GM21423 (cell line): Measurements from ENCODE around the gene C15orf39.
"Not testable (repeated sequence)": the region's sequence is repeated elsewhere in the genome, so short reads cannot be mapped to it uniquely, and the experiment has no call there.

Source experiments
- ATAC-seq: cut with Tn5 transposase; IDR thresholded peaks from one replicate; pipeline ENCODE4 v1.9.1; 2021; ENCODE audit warnings: mild to moderate bottlenecking, moderate library complexity; ENCODE audit not compliant: unreplicated experiment

Gene C15orf39

DNA sequence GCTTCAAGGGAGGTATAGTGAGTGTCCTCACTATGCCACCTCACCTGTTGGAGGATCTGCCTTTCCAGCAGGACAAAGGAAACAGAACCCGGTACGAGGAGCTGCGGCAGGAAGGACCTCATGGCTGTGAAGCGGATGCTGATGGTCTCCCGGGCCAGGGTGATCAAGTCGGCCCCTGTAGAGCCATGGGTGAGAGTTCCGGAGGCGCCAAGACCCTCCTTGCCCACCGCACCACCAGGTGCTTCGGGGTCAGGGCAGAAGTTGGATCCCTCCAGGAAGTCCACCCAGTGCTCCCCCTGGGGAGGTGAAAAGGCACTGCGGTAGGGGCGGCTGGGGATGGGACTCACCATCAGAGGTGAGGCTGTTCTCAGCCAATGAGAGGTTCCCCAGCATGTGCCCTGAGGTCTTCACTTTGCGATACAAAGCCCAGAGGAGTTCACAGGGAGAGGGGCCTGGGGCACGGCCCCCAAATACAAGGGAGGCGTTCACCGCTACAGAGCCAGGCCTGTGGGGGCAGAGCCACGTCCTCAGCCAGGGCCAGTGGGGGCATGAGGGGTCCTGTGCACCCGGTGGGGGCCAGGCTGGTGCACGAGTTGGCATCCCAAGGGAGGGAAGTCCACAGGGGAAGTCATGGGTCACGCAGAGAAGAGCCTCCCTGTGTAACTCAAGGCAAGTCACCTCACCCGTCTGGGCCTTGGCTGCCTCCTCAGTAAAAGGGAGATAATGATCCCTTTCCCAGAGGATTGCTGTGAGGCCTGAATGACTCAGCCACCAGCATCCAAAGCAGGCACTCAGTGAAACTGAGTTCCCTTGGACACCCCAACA lies 27.7 kb downstream of the C15orf39 start:
- no peak for ATAC-seq

DNA sequence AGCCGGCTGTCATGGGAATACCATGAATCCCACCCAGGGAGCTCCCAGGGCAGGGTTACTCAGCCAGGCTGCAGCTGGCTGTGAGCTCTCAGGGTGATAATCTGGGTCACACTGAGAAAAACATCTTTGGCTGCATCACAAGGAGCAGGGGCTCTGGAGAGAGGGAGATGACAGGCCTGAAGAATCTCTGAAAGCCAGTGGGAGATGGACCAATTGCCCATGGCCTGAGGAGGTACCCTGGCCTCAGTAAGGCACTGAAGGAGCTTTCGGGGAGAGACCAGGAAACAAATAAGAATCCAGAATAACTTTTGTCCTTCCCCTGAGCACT lies 28.3 kb downstream of the C15orf39 start:
- ATAC-seq: no peak

DNA sequence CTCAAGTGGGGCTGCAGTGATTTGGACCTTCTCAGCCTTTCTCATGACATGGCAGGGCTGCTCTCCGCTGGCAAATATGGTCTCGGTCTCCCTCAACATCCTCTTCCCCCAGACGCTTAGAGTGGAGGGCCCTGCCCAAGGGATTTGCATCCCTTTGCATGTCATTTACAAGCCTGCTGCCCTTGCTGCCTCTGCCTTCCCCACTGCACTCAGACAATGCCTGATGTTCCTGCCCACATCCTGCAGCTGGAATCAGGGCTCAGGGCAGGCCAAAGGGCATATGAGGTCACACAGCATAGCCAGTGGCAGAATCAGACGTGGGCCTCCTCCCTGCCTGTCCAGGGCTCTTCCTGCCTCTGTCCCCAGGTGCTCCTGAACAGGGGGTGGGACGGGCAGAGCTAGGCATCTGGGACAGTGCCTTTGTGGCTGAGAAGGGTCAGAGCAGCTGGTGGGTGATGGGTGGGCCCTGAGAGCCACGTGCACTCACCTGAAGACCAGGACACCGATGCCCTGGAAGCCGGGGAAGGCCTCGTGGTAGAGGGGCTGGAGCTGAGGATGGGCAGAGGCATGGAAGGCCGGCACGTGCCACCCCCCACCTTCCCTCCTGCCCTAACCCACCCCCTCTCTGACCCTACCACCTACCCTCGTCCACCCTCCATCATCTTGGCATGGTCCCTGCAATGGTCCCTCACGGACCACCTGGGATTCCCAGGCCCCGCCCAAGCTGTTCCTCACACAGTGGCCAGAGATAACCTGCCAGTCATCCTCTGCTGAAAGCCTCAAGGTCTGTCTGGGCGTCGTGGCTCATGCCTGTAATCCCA lies 29.1 kb downstream of the C15orf39 start:
- ATAC-seq: no peak

DNA sequence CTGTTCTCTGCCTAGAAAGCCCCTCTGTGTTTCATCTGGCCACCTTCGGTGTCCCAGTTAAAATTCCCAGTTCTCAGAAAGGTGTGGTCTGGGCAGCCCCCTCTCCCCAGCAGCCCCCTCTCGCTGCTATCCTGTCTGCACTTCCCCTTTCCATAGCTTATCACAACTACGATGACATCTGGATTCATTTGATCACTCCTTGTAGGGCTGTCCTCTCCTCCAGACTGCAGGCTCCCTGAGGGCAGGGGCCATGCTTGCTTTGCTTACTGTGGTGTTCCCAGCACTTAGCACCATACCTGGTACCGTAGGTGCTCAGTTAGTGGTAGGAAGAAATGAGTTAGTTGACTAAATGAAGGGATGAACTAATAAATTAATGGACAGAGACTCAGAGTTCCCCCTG lies 30.2 kb downstream of the C15orf39 start:
- no peak for ATAC-seq

DNA sequence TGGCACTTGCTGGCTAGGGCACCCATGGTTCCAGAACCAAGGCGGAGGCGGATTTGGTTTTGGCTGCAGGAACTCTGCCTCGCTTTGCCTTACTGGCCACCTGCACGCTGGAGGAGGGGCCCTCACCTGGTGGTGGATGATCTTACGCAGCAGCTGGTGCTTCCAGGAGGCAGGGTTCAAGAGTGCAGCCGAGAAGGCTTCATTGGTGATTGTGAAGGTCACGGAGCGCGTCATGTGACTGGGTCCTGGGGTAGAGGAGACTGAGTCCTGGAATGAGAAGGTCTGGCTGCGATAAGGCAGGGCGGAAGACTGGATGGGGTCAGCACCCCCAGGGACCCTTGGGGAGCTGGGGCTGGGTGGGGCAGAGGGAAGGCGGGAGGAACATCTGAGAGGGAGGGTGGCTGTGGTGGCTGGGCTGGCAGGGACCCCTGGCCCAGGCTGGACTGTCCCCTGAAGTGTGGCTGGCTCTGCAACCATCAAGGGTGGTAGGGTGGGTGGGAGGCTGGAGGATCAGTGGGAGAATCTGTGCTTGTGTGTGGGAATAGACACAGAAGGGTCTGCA lies 30.7 kb downstream of the C15orf39 start:
- ATAC-seq: no peak

DNA sequence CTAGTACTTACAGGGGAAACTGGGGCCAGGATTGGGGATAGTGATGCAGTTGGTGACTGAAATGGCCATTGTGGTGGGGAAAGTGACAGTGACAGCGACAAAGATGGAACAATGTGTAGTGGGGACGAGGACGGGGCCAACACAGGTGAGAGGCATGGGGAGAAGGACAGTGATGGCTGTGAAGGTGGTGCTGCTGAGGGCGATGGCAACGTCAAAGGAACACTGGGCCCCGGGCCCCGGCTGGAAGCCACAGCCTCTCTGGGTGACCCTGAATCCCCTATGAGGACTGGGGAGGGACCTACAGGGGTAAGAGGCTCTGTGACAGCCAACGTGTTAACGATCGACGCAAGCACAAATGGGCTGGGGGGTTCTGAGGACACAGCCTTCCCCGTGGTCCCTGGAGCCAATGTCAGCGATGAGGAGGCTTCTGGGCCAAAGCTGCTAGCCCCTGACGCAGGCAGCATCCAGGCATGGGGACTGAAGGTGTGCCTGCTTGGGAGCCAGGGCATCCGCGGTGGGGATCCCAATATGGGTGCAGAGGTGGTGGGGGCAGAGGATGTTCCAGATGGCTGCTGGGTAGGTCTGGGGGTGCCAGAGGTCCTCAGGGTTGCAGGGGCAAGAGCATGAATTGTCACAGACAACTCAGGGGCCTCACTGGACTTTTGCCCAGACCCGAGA lies 31.3 kb downstream of the C15orf39 start:
- ATAC-seq: no peak

DNA sequence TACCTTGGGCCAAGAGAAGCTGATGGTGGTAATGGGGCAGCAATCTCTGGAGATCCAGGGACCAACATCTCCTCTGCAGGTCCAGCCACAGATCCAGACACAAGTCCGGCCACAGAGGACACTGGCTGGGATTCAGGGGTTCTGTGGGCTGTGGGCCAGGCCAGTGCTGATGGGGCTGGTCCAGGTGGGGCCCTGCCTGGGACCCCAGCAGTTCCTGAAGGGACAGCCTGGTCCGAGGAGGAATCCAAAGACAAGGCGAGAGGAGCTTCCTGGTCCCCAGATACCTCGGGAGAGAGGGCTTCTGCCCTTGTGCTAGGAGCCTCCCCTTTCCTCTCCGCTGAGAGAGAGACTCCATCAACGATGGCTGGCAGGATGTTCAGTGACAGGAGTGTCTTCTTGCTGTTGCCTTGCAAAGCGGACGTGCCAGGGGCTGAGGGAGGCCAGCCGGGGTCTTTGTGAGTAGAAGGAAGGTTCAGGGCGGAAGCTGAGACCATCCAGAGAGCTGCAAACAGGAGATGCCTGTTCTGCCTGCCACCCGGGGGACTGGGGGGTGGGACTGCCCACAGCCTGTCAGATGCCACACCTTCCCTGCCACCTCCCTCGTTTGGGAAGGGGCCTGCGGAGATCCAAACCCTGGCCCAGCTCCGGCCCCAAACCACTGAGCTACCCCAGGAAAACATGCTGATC lies 32.0 kb downstream of the C15orf39 start:
- no peak for ATAC-seq

DNA sequence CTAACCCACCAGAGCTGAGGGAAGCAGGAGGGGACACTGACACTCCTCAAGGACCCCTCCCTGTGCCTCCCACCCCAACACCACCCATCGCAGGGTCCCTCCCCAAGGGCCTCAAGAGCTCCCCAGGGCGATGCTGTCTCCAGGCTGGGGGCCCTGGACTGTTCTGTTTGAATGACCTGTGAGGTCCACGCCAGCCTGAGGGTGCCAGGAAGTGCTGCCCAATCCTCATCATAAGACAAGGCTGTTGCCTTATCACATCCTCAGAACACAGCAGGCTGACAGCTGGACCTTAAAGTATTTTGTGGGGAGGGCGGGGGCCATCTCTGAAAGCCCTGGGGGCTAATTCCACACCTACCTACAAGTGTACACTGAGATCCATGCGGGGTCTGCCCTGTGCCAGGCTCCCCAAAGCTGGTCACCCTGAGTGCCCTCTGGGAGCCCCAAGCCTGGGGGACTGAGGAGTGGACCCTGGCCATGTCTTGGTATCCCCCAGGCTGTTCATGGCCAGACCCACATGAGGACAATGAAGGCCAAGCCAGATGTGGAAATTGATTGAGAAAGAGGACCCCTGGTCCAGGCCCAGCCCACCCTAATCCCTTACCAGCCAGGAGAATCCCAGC lies 32.6 kb downstream of the C15orf39 start:
- ATAC-seq: no peak

DNA sequence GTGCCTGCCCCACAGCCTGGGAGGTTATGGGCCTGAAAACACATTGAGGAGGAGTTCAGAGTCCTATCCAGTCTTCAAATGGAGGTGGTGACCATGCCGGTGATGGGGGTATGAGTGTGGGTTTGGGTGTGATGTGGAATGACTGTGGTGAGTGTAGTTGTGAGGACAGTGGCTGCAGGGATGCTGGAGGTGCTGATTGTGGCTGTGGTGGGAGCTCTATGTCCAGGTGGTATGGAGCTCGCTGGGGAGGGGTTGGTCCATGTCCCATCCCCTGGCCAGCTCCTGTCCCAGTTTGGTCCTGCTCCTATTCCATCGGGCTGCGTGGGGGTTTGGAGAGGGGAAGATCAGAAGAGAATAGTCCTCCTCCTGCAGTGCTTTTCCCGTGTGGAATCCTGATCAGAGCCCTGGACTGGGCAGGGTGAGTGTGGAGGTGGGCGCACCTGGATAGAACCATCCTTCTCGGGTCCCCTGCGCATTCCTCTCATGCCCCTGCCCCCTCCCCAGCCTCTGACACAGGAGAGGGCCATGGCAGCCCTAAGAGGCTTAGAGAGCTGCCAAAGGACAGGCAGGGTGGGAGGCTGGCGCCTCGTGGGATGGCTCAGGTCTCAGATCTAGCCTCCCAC lies 33.5 kb downstream of the C15orf39 start:
- ATAC-seq: no peak

DNA sequence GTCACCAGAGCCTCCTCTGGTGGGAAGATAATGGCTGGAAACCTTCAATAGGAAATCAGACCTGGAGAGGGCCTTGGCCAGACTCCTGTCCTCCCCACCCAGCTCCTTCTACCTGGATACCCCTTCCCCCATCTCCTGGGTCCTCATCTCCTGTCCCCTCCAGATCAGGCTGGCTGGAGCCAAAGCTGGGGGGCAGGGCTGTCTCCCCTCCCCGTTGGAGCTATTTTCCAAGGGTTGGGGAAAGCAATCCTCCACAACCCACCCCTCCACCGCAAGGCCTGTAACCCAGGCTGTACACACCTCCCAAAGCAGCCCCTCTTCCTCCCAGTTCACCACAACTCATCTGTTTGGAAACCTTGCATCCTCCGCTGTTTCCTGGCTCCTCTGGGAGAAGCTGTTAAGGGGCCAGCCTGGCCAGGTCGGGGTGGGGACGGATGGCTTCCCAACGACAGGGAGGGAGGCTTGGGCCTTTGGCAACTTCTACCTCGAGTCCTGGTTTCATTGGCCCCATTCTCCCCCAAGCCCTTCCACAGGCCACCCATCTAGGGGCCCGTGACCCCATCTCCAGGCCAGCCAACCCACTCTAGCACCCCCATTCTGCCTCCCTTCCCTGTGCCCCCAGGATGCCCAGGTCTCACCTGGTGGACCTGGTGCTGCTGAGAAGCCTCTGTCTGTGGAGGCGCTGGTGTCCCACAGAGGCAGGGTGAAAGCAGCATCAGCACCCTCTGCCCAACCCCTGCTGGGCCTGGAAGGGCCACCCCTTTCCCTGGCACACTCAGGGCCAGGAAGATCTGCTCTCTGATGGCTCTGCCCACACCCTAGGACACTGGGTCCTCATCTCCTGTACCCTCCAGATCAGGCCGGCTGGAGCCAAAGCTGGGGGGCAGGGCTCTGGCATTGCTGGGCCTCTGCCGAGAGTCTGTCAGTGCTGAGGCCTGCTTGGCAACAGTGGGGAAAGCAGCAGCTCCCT lies 34.4 kb downstream of the C15orf39 start:
- no peak for ATAC-seq

DNA sequence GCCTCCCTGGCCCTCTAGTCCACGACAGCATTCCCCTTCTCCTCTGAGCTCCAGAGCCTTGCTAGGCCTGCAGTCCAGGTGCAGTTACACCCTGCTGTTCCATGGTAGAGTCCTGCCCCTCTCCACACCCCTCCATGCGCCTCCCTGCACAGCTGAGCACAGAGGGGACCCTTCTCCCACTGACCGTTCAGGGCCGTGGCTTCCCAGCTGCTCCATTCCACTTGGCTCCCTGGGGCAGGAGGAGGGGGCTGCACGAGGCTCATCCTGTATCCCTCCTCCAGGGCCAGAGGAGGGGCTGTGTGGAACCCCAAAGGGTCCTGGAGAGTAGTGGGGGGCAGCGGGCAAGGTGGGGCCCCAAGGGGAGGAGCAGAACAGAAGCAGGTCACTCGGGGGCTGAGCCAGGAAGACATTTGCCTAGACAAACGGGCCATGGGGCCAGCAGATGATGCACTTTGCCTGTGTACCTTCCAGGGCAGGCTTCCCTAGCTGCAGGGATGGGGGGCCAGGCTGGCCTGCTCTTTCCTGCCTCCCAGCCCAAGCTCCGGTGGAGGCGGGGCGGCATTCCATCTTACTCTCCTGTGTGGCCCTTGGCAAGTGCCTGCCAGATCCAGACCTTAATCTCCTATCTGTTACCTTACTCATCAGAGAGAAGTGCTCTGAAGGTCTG lies 35.8 kb downstream of the C15orf39 start:
- ATAC-seq: no peak

DNA sequence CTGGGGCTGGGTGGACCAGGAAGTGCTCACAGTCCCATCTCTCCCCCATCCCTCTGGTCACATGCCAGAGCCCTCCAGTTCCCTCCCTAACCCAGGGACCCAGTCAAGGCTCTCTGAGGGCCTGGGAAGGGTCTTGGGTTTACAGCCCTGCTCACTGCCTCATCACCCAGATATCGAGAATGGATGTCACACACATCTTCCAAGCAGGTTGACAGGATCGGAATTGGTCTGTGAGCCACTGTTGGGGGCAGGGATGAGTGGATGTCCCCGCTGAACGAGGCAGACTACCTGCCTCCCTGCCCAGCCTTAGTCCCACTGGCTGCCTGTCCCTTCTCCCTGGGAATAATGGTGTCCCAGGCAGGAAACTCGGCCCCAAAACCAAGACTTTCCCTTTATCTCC lies 36.5 kb downstream of the C15orf39 start:
- ATAC-seq: no peak

DNA sequence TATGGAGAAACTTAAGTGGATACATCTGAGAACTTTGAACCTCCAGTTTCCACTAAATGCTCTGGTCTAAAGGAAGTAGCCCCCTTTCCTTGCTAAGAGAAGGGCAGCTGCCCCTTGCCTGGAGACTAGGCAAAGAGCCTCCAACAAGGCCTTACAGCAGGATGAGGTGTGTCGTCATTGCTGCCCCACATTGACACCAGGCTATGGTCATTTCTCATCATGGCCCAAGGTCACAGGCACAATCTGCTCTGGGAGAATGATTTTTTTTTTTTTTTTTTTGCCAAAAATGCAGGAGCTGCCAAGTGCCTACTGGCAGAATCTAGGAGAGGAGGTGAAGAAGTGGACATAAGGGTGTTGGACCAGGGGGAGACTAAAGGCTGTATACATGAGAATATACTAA lies 44.1 kb downstream of the C15orf39 start:
- not testable (repeated sequence) for ATAC-seq

DNA sequence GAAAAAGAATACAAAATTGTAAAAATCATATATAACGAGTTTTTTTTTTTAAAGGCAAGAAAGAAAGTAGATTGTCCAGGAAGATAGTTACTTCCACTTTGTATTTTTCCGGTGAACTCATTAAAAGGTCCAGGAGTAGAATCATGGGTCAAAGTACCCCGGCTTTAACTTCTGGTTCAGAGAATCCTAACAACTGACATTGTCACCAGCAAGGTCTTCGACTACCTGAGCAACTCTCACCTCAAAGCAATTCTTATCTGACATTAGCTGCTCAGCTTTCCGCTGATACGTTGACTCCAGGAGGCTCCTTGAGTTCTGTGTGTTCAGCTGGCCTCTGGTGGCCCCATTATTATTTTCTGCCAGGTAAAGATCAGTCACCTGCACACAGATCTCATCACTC lies 47.3 kb downstream of the C15orf39 start:
- not testable (repeated sequence) for ATAC-seq

DNA sequence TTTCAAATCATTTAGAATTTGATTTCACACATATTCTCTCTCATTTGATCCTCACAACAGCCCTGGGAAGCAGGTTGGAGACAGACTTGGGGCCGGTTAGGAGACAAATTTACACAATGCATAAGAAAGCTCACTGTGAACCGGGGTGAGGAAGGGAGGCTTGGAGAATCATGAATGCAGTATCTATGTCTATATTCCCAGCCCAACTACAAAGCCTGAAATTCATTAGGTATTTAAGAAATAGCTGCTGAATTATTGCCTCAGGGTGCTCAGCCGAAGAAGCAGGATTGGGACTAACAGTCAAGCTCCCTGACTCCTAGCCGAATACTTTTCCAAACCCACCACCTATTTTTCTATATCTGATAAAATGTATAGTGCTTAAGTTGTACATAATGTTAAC lies 48.0 kb downstream of the C15orf39 start:
- ATAC-seq: no peak

DNA sequence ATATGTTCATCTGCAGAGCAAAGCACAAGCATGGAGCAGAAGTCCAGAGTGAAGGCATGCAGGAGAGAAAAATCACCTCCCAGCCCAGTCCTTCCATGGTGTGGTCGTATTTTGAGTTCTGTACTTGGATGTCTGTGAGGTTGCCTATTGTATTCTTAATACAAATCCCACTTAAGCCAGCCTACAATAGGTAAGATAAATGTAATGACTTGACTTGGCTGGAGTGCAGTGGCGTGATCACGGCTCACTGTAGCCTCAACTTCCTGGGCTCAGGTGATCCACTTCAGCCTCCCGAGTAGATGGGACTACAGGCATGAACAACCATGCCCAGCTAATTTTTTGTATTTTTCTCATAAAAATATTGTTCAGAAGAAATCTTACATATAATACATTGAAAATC lies 49.7 kb downstream of the C15orf39 start:
- not testable (repeated sequence) for ATAC-seq

DNA sequence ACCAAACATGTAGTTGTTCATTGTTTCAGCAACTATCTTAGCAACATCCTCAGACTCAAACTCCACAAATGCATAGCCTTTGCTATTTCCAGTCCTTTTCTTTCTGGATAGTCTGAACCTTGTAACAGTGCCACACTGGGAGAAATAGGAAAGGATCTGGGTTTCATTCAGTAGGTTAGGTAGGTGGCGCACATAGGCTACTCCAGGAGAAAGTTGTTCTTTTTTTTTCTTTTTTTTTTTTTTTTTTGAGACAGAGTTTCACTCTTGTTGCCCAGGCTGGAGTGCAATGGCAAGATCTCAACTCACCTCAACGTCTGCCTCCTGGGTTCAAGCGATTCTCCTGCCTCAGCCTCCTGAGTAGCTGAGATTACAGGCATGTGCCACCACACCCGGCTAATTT lies 50.6 kb downstream of the C15orf39 start:
- ATAC-seq: not testable (repeated sequence)

DNA sequence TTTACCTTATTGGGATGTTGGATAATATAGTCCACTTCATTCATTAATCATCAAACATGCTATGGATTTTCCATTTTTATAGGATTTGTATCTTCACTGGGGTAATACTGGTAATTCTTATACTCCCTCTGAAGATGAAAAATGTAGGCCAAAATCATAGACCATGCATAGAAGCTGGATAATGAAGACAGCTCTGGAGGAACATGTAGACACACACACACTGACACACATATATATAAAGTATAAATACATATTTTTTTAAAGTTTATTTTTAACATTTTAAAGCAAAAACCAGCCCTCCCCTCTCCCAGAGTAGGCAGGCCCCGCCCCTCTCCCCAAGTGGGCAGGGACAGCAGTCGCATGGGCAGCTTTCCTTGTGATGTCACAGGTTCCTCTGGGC lies 56.4 kb downstream of the C15orf39 start, which contains the start of gene GOLGA6C:
Gene GOLGA6C, plus strand, starts transcription at position 301 of the 400 bp plus-strand sequence. CDS start 265 bp downstream, outside the sequence.
- ATAC-seq: not testable (repeated sequence)
